ENCODE data around the gene MAN1C1.

GRCh38 chr1:25587290-25587689 lies 29.3 kb upstream of the MAN1C1 start:
- TF ChIP-seq CTCF (IDR thresholded peaks at IDR 0.05) (no peak), POLR2A (IDR thresholded peaks at IDR 0.05) (no peak)
